HEK293T (cell line): Measurements from ENCODE around the gene MDM2.

ENCODE experiments used
- FOXK2 ChIP-seq: fragments of 450-650 bp; IDR thresholded peaks from 2 replicates; pipeline ENCODE4 v1.6.1; 2016; ENCODE audit warnings: mild to moderate bottlenecking
- FOXM1 ChIP-seq: fragments of 450-650 bp; IDR thresholded peaks from 2 replicates; pipeline ENCODE4 v1.6.1; 2017; ENCODE audit warnings: mild to moderate bottlenecking, borderline replicate concordance
- L3MBTL2 ChIP-seq: fragments of 450-650 bp; conservative IDR thresholded peaks from 2 replicates; pipeline ENCODE4 v1.6.1; 2016; ENCODE audit warnings: mild to moderate bottlenecking
- TARDBP ChIP-seq: fragments of 450-650 bp; IDR thresholded peaks from 2 replicates; pipeline ENCODE4 v1.6.1; 2016

GRCh38 chr12:68776976-68777610, 30.9 kb upstream of the MDM2 start:
- no peak for TF ChIP-seq FOXK2
- no peak for TF ChIP-seq TARDBP
- no peak for TF ChIP-seq L3MBTL2
- no peak for TF ChIP-seq FOXM1
